Retinal pigment epithelial cell (primary cell): ENCODE results near the gene MAPKAPK2.
"Not testable (repeated sequence)": the region's sequence is repeated elsewhere in the genome, so short reads cannot be mapped to it uniquely, and the experiment has no call there.

Source experiments
- DNase-seq: peaks from one replicate; pipeline ENCODE4 v3.0.0-alpha.2; 2010; ENCODE audit warnings: low read depth
- H3K4me3 ChIP-seq: 2 replicates; pipeline ENCODE4 v1.5.1; 2011; ENCODE audit warnings: mild to moderate bottlenecking, low read length, control low read depth, moderate library complexity
- CTCF ChIP-seq: conservative IDR thresholded peaks from 2 replicates; pipeline ENCODE4 v1.5.1; 2011; ENCODE audit warnings: low read depth, low read length, control low read depth, inconsistent platforms

Gene MAPKAPK2

GRCh38 chr1:206754011-206754410, 69.3 kb downstream of the MAPKAPK2 start:
- DNase-seq = no peak
- TF ChIP-seq CTCF = no peak
- H3K4me3 ChIP-seq = no peak overlapping the region

- no peak for DNase-seq
- TF ChIP-seq CTCF = no peak
- no peak overlapping the region for H3K4me3 ChIP-seq
These were observed 73.0 kb downstream of the MAPKAPK2 start for GRCh38 chr1:206757524-206758266.

- DNase-seq = no peak
- TF ChIP-seq CTCF = no peak
- no peak overlapping the region for H3K4me3 ChIP-seq
These were observed 75.9 kb downstream of the MAPKAPK2 start for GRCh38 chr1:206760590-206760989.

GRCh38 chr1:206761159-206761768, 76.6 kb downstream of the MAPKAPK2 start:
- no peak overlapping the region for H3K4me3 ChIP-seq
- DNase-seq = no peak
- TF ChIP-seq CTCF = peak; percentile 17

GRCh38 chr1:206762741-206763364, 78.1 kb downstream of the MAPKAPK2 start:
- H3K4me3 ChIP-seq, DNase-seq: not testable (repeated sequence)

GRCh38 chr1:206765771-206766170, 81.1 kb downstream of the MAPKAPK2 start:
- not testable (repeated sequence) for H3K4me3 ChIP-seq, DNase-seq

GRCh38 chr1:206766251-206766856, 81.6 kb downstream of the MAPKAPK2 start:
- no peak for TF ChIP-seq CTCF
- no peak overlapping the region for H3K4me3 ChIP-seq
- DNase-seq = peak; percentile 39
